Stomach smooth muscle (tissue), 2 donors: Measurements from ENCODE around the gene HS2ST1.
"Not testable (repeated sequence)": the region's sequence is repeated elsewhere in the genome, so short reads cannot be mapped to it uniquely, and the experiment has no call there.

Source experiments
- H3K27ac ChIP-seq: one replicate; pipeline ENCODE4 v1.7.0; 2013; ENCODE audit warnings: mild to moderate bottlenecking, low read length, inconsistent platforms
- H3K27me3 ChIP-seq, 2 donors: one replicate each; pipeline ENCODE4 v1.7.0; 2013; ENCODE audit warnings: low read length in 2 of 2; ENCODE audit not compliant: insufficient read depth in 2 of 2, control insufficient read depth in 1 of 2
- H3K36me3 ChIP-seq, 2 donors: one replicate each; pipeline ENCODE4 v1.7.0; 2013; ENCODE audit warnings: low read length in 2 of 2; ENCODE audit not compliant: control insufficient read depth in 2 of 2, insufficient read depth in 2 of 2
- H3K4me1 ChIP-seq: one replicate; pipeline ENCODE4 v1.7.0; 2013; ENCODE audit warnings: low read length; ENCODE audit not compliant: control insufficient read depth, insufficient read depth
- H3K4me3 ChIP-seq, 2 donors: one replicate each; pipeline ENCODE4 v1.7.0; 2013; ENCODE audit warnings: low read length in 2 of 2
- H3K9ac ChIP-seq, 2 donors: one replicate each; pipeline ENCODE4 v1.7.0; 2013; ENCODE audit warnings: low read length in 2 of 2, mild to moderate bottlenecking in 1 of 2
- H3K9me3 ChIP-seq, 2 donors: one replicate each; pipeline ENCODE4 v1.7.0; 2013; ENCODE audit warnings: low read length in 2 of 2; ENCODE audit not compliant: control insufficient read depth in 2 of 2
- donor health status: healthy.
- donor health status: Pancreatic carcinoma.

The HS2ST1 gene

DNA sequence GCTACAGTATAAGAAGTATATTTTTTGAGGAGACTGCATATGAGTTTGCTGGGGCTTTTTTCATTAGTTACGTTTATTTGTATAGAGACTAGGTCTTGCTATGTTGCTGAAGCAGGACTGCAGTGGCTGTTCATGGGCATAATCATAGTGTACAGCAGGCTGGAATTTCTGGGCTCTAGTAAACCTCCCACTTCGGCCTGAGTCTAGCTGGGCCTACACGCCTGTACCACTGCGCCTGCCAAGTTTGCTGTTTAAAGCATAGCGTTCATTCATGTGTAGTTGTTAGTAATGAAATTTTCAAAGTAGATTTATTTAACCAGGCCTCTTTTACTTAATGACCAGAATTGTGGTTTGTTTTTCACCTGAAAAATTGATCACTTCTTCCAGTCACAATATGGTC, 33.8 kb downstream of the HS2ST1 start:
- Histone ChIP-seq H3K4me3 (no peak overlapping the region), H3K36me3 (no peaks in the 10 kb centered on the region), H3K4me1 (no peaks in the 10 kb centered on the region), H3K27ac (no peak overlapping the region), H3K27me3 (no peaks in the 10 kb centered on the region), H3K9ac (no peak overlapping the region), H3K9me3 (no peaks in the 10 kb centered on the region)

DNA sequence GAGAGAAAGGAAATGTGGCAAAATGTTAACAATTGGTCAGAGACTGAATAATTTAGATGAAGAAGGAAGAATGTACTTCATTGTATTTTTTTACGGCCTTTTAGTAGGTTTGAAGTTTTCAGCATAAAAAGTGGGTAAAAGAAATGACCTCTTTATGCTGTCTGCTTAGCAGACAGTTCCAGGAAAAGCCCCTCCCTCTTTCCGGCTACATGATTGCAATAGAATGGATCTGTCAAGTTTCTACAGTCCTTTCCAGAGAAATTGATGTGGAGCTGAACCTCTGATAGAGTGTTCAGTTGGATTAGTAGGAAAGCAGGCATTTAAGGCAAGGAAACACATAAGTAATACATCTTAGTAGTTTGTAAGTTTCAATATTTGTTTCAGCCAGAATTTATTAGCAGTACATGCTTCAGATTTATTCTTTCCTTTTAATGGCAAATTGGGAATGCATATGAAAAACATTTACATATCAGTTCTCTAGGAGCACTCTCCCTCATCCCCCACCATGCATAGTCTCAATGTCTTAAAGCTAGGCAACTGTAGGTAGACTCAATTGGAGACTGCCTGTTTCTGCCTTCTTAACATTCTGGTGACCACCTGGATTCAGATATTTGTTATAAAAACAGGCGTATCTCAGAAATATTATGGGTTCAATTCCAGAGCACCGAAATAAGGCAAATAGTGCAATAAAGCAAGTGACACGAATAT, 36.4 kb downstream of the HS2ST1 start:
- Histone ChIP-seq H3K9me3 (no peaks in the 10 kb centered on the region), H3K27ac (no peak overlapping the region), H3K9ac (no peak overlapping the region), H3K4me3 (no peak overlapping the region), H3K27me3 (no peaks in the 10 kb centered on the region), H3K4me1 (no peaks in the 10 kb centered on the region), H3K36me3 (no peaks in the 10 kb centered on the region)

DNA sequence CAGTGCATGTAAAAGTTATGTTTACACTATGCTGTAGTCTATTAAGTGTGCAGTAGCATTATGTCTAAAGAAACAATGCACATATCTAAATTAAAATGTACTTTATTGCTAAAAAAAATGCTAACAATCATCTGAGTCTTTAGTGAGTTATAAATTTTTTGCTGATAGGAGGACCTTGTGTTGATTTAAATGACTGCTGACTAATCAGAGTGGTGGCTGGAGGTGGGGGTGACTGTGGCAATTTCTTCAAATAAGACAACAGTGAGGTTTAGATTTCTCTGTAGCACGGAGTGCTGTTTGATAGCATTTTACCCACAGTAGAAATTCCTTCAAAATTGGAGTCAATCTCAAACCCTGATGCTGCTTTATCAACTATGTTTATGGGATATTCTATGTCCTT, 37.0 kb downstream of the HS2ST1 start:
- Histone ChIP-seq H3K36me3 (no peaks in the 10 kb centered on the region), H3K27ac (no peak overlapping the region)

DNA sequence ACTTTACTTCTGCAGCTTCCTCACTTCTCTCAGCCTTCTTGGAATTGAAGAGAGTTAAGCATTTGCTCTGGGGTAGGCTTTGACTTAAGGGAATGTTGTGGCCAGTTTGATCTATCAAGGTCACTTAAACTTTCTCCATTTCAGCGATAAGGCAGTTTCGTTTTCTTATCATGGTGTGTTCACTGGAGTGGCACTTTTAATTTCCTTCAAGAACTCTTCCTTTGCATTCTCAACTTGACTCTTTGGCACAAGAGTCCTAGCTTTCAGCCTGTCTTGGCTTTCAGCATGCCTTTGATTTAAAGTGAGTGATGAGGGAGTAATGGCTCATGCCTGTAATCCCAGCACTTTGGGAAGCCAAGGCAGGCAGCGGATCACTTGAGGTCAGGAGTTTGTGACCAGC, 38.7 kb downstream of the HS2ST1 start:
- Histone ChIP-seq H3K4me3 (no peak overlapping the region), H3K9ac (no peak overlapping the region), H3K9me3 (no peaks in the 10 kb centered on the region), H3K27me3 (no peaks in the 10 kb centered on the region), H3K36me3 (no peaks in the 10 kb centered on the region), H3K4me1 (no peaks in the 10 kb centered on the region), H3K27ac (no peak overlapping the region)

More for the DNA sequence above, 37.0 kb downstream of the HS2ST1 start:
- H3K4me3 ChIP-seq: no peak overlapping the region
- no peak overlapping the region for H3K9ac ChIP-seq
- H3K9me3 ChIP-seq: no peaks in the 10 kb centered on the region
- no peaks in the 10 kb centered on the region for H3K4me1 ChIP-seq
- no peaks in the 10 kb centered on the region for H3K27me3 ChIP-seq

- no peaks in the 10 kb centered on the region for H3K4me1 ChIP-seq
- no peak overlapping the region for H3K27ac ChIP-seq
- no peak overlapping the region for H3K9ac ChIP-seq
- no peaks in the 10 kb centered on the region for H3K9me3 ChIP-seq
- H3K36me3 ChIP-seq: no peaks in the 10 kb centered on the region
- no peak overlapping the region for H3K4me3 ChIP-seq
- no peaks in the 10 kb centered on the region for H3K27me3 ChIP-seq
These were observed 41.2 kb downstream of the HS2ST1 start for GRCh38 chr1:86955678-86956077.

- Histone ChIP-seq H3K4me1 (no peaks in the 10 kb centered on the region), H3K27ac (no peak overlapping the region), H3K9ac (no peak overlapping the region), H3K4me3 (no peak overlapping the region), H3K36me3 (no peaks in the 10 kb centered on the region), H3K27me3 (no peaks in the 10 kb centered on the region), H3K9me3 (no peaks in the 10 kb centered on the region)
These were observed 41.8 kb downstream of the HS2ST1 start for GRCh38 chr1:86956221-86956620.

GRCh38 chr1:86957221-86957620, 42.8 kb downstream of the HS2ST1 start:
- no peak overlapping the region for H3K4me3 ChIP-seq
- no peaks in the 10 kb centered on the region for H3K36me3 ChIP-seq
- no peaks in the 10 kb centered on the region for H3K9me3 ChIP-seq
- H3K27ac ChIP-seq: no peak overlapping the region
- H3K27me3 ChIP-seq: no peaks in the 10 kb centered on the region
- no peak overlapping the region for H3K9ac ChIP-seq
- no peaks in the 10 kb centered on the region for H3K4me1 ChIP-seq

DNA sequence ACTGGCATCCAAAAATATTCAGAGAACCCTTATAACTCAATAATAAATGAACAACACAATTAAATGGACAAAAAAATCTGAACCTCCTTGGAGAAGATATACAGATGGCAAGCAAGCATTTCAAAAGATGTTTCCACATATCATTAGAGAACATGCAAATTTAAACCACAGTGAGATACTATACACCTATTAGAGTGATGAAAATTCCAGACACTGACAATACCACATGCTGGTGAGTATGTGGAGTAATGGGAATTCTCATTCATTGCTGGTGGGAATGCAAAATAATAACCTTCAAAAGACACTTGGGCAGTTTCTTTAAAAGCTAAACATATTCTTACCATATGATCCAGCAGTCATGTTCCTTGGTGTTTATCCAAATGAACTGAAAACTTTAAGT, 46.1 kb downstream of the HS2ST1 start:
- Histone ChIP-seq H3K9me3 (no peaks in the 10 kb centered on the region), H3K4me1 (no peaks in the 10 kb centered on the region), H3K4me3 (no peak overlapping the region), H3K36me3 (no peaks in the 10 kb centered on the region), H3K27ac (no peak overlapping the region), H3K27me3 (no peaks in the 10 kb centered on the region), H3K9ac (no peak overlapping the region)

DNA sequence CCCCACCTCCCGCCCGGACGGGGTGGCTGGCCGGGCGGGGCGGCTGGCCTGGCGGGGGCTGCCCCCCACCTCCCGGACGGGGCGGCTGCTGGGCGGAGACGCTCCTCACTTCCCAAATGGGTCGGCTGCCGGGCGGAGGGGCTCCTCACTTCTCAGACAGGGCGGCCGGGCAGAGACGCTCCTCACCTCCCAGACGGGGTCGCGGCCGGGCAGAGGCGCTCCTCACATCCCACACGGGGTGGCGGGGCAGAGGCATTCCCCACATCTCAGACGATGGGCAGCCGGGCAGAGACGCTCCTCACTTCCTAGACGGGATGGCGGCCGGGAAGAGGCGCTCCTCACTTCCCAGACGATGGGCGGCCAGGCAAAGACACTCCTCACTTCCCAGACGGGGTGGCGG, 49.4 kb downstream of the HS2ST1 start:
- H3K36me3 ChIP-seq, H3K4me3 ChIP-seq, H3K27me3 ChIP-seq, H3K4me1 ChIP-seq, H3K27ac ChIP-seq, H3K9me3 ChIP-seq, H3K9ac ChIP-seq: not testable (repeated sequence)

DNA sequence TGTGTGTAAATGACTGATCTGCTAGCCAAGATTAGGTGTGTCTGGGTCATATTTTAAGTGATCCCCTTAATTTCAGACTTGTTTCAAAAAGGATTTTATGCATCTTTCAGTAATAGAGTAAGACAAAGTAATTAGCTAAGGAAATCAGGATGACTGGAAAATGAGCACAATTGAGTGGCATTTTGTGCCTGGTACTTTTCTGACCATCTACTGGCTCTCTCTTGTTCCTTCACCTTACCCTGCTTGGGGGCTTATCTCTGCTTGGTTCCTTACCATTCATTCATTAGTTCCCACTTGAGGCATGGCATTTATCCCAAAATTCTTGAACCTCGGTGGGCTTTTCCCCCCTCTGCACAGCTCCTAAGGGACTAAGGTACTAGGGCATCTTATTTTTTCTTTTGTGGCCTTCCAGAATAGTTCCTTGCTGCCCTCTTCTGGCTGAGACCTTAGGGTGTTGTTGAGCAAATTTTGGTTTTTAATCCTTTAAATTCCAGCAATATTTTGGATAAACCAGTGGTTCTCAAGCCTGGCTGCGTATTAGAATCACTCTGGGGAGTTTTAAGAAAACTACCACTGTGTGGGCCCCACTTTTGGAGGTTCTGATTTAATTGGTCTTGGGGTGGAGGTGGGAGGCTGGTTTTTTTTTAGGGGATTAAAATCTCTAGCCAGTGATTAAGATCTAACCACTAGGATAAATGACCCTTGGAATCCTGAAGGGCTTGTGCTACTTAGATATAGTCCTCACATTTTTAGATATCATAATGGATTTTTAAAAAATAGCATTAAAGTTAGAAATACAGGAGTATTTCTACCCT, 50.8 kb downstream of the HS2ST1 start:
- Histone ChIP-seq H3K27ac (no peak overlapping the region), H3K4me3 (no peak overlapping the region), H3K36me3 (no peaks in the 10 kb centered on the region), H3K9me3 (no peaks in the 10 kb centered on the region), H3K4me1 (no peaks in the 10 kb centered on the region), H3K9ac (no peak overlapping the region), H3K27me3 (no peaks in the 10 kb centered on the region)

GRCh38 chr1:86965827-86966182, 51.4 kb downstream of the HS2ST1 start:
- Histone ChIP-seq H3K36me3 (no peaks in the 10 kb centered on the region), H3K9me3 (no peaks in the 10 kb centered on the region), H3K9ac (no peak overlapping the region), H3K27ac (no peak overlapping the region), H3K4me3 (no peak overlapping the region), H3K27me3 (no peaks in the 10 kb centered on the region), H3K4me1 (no peaks in the 10 kb centered on the region)
